ENCODE results near the gene WDR86.

WDR86 gene

DNA sequence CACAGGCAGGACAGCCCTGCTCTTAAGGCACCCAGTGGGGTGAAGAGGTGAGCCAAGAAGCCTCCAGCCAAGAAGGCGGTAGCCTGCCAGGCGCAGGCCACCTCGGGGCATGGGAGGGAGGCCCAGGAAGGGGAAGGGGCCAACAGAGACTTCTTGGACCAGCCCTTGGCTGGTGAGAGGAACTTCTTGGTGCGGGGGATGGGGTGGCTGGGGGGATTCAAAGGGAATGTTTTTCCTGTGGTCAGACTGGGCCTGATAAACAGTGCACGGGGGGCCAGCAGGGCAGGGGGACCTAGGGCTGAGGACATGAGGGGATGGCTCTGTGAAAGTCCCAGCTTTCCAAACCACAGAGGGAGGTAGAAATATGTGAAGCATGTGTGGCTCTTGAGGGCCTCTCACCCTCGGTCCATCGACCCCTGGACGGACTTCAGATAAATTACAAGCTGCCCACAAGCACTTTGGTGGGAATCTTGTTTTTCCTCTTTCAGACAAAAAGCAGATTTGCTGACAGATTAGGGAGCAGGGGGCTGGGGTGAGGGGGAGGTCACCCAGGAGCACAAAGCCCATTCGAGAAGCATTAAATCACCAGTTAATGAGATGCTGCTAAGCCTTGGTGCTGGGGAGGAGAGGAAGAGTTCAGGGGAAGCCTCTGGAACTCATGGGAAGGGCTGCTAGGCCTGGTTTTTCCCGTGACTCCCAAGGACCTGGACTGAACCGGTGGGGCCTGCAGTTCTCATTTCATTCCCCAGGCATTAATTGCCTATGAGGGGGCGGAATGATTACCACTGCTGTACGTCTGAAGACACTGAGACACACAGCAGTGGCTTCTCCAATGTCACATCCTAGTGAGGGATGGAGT, 18.8 kb upstream of the WDR86 start:
- no peak for DNase-seq (ENCODE audit: extremely low read depth in 1 of 2, low read depth in 1 of 2)

DNA sequence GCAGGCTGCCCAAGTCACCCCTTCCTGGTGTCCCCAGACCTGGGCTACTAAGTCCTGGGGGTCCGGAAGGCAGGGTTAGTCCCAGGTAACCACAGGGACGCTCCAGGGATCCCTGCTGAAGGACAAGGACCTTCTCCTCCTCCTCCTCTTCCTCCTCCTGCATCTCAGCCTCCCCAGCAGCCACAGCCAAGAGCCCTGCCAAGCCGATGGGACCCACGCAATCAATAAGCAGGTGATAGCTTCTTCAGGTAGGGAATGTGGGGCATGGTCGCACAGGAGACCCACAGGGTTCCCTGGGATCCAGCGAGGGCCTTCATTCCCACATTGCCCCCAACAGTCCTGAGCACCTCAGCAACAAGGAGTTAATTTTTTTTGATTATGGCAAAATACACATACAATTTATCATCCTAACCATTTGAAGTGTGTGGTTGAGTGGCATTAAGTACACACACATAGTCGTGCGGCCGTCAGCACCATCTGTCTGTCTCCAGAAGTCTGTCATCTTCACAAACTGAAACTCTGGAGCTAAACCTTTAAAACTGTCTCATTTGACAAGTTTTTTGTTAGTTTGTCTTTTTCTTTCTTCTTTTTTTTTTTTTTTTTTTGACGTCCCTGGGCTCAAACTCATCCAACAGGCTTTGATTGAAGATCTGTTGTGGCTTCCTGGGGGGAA, 18.0 kb upstream of the WDR86 start:
- no peak for DNase-seq (ENCODE audit: extremely low read depth in 1 of 2, low read depth in 1 of 2)

DNA sequence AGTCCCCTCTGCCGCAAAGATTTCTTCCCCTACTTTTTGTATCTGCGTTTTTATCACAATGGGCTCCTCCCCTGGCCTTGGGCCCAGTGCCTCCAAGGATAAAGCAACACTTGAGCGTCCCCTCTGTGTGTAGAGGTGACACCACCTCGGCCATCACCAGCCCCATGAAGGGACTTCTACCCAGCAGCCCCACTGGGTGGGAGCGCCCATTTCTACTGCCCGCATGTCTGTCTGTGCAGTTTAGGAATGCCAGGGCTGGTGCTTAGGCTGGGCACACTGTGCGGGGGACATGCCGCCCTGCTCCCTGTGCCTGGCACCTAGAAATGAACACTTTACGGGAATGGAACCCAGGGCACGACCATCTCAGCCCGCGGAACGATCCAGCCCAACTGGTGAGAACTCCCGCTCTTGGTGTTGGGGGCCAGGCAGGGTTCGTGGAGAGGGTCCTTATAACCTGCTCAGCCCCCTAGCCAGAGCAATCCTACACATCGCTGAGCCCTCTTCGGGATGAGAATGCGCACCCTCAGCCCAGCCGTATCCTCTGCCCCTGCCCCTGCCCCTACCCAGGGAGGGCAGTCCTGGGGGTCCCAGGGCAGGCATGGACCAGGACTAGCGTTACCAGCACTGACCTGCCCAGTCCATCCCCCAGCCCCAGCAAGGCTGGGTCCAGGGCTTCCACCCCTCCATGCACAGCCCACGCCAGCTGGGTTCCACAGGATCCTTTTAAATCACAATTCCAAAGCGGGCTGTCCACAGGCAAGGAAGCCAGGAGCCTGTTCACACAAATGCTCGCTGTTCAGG, 17.3 kb upstream of the WDR86 start:
- no peak for DNase-seq (ENCODE audit: extremely low read depth in 1 of 2, low read depth in 1 of 2)

DNA sequence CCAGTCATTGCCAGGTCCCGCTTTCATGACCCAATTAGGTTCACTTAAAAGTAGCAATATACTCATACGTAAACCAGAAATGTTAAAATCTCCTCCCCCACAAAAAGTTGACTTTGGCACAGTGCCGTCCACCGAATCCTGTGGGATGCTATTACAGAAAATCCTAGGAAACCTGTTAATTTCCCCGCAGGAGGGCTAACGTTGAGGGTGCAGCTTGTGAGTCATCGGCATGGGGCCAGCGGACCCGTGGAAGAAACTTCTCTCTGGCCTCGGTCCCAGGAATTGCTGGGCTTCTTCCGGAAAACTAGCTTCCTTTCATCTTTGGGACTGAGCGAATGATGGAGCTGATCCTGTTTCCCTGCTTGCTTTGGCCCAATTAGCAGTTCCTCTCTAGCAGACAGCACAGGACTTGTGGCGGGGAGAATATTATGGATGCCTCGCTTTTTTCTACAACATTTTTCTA, 16.6 kb upstream of the WDR86 start:
- DNase-seq (ENCODE audit: extremely low read depth in 1 of 2, low read depth in 1 of 2): no peak

DNA sequence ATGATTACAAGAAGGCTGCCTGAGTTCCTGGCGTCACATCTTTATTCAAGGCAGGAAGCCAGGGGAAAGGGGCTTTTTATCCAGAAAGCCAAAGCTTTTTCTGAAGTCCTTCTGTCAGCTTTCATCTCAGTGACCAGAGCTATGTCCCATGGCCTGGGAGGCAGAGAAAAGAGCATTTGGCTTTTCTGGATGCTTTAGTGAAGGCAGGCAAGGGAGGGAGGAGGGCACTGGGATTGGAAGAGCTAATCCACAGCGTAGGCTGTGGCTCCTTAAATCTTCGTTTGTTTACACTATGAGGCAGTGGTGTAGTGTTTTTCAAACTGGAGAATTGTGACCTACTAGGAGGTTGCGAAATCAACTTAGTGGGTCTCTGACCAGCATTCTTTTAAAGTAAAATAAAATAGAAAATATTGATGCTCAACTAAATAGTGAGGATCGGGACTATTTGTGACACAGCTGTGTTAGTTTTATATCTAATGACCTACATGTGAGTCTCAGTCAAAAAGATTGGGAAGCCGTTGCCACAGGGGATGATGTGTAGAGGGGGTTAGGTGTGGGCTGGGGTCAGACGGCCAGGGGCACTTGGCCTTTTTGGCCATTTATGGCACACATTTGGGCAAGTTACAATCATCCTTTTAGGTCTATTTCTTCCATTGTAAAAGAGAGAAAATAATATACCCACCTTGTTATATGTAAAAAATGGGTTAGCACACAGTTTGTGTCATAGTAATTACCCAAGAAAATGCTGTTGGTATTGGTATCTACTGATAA, 16.0 kb upstream of the WDR86 start:
- DNase-seq (ENCODE audit: extremely low read depth in 1 of 2, low read depth in 1 of 2): no peak

DNA sequence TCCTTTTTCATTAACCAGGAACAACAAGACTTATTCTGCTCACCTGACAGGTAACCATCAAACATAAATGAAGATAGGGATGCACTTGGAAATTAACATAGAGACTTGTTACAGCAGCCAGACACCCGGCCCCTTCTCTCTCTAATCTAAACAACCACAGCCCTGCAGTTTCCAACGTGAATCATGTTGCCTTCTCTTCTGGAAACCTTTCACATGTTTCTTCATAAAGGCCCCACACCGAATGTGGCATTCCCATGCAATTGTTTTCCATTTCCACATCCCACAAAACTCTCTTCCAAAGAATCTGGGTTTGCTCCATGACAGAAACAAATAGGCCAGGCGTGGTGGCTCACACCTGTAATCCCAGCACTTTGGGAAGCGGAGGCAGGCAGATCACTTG, 15.0 kb upstream of the WDR86 start:
- DNase-seq (ENCODE audit: extremely low read depth in 1 of 2, low read depth in 1 of 2): no peak

DNA sequence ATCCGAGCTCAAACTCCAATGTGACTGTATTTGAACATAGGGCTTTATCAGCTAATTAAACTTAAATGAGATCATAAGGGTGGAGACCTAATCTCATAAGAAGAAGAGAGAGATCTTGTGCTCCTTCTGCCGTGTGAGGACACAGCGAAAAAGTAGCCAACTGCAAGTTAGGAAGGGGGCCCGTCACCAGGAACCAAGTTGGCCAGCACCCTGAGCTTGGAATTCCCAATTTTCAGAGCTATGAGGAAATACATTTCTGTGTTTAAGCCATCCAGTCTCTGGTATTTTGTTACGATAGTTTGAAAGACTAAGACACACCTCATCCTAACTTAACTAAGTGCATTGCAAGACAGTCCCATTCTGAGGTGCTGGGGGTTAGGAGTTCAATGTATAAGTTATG, 14.1 kb upstream of the WDR86 start:
- no peak for DNase-seq (ENCODE audit: extremely low read depth in 1 of 2, low read depth in 1 of 2)

DNA sequence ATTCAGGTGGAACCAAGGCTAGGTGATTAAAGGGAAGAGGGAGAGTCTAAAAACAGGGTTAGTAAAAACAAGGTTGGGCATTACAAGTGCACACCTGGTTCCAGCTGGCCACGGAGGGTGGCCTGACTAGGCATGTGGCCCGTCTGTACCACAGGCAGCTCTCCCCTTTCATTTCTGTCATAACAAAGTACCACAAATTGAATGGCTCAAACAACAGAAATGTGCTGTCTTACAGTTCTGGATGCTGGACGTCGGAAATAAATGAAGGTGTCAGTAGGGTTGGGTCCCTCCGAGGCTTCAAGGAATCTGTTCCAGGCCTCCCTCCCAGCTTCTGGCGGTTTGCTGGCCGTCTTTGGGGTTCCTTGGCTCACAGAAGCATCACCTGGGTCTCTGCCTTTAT, 13.4 kb upstream of the WDR86 start:
- no peak for DNase-seq (ENCODE audit: extremely low read depth in 1 of 2, low read depth in 1 of 2)

DNA sequence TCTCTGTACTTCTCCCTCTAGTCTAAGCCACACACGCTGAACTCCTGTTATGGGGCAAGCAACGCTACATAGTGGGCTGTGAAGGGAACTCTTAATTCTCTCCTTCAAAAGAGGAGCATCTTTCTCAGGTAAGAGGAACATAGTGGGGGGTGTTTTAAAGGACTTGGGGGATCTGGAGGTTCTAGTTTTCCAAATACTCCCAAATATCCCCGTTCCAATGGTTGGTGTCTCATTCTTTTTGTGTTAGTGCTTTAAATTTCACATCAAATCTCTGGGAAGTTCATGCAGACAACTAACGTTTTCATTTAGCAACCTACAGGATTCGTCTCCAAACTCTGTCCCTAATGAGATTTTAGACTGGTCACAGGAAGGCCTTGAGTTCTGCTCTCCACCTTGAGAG, 12.4 kb upstream of the WDR86 start:
- DNase-seq (ENCODE audit: extremely low read depth in 1 of 2, low read depth in 1 of 2): no peak

DNA sequence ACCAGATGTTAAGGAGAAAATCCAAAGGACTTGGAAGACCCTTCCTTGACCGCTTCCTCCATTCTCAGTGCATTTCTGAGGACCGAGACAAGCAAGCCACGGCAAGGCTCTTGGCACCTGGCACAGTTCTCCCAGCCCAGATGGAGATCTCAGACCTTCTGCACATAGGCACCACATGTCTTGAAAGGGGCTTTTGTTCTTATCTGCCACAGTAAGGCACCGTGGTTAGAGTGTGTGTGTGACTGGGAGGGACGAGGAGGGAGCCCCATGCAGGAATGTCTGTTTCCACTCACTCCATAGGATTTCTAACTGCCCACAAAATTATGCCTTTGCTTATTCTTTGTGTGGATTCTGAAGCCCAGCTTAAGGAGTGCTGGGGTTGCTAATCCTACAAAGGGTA, 10.3 kb upstream of the WDR86 start:
- no peak for DNase-seq (ENCODE audit: extremely low read depth in 1 of 2, low read depth in 1 of 2)

DNA sequence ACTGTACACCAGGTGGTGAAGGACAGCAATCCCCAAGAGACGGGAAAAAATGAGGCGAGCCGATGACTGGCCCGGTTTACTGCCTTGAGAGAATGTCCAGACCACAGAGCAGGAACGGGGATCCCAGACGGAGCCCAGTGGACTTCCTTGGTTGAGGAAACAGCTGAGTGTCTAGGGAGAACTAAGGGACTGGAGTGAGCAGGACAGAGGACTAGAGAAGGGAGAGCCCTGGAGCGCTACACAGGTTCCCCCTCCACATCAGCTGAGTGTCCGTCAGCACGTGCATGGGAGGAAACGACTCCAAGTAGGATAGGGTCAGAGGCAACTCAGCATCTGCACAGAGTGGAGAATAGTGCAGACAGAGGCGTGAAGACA, 7.1 kb upstream of the WDR86 start:
- no peak for DNase-seq (ENCODE audit: extremely low read depth in 1 of 2, low read depth in 1 of 2)

DNA sequence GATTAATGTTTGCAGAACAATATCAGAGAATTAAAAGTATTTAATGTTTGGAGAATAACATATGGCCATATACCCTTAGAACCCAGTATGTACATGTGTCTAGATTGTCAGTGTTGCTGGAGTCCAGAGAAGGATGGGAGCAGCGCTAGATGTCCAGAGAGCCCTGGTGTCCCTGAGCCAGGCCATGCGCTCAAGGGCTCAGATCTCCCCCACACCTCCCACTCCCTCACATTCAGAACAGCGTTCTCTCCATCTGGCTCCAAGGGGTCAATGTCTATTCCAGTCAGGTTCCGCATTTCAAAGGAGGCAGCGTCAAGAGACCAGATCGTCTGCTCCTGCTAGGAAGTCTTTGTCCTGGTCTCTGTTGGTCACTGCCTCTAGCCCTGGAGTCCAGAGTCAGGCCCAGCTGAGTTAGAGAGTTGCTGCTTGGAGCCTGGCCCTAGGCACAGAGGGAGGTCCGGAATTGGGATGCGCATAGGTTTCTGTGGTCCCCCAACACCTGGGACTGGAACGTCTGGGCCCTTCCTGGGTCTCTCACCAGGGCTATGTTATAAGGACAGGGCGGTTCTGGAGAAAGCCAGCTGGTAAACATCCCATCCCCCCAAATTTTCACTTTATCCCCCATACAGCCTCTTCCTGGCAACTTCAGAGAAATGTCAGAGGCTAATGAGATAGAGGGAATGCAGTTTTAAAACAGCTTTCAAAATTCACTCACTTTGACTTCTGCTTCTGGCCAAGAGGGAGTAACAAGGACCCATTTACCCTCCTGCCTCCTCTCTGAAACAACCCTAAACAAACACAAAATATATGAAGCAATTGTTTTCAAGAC, 6.5 kb upstream of the WDR86 start:
- no peak for DNase-seq (ENCODE audit: extremely low read depth in 1 of 2, low read depth in 1 of 2)

DNA sequence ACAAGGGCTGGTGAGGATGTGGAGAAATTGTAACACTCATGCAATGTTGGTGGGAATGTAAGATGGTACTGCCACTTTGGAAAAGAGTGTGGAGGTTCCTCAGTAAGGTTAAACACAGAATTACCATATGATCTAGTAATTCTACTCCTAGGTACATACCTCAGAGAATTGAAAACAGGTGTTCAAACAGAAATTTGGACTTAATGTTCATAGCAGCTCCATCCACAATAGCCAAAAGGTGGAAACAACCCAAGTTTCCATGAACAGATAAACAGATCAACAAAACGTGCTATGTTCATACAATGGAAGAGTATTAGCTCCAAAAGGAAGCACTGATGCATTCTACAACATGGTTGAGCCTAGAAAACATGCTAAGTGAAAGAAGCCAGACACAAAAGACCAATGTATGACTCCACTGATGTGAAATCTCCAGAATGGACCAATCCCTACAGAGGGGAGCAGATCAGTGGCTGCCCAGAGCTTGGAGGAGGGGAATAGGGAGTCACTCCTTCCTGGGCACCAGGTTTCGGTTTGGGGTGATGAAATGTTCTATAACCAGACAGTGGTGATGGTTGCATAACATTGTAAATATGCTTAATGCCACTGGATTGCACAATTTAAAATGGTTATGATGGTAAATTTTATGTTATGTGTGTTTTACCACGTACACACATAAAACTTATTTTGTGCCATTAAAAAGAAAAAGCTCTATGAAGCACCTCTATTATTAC, 5.7 kb upstream of the WDR86 start:
- DNase-seq (ENCODE audit: extremely low read depth in 1 of 2, low read depth in 1 of 2): no peak

DNA sequence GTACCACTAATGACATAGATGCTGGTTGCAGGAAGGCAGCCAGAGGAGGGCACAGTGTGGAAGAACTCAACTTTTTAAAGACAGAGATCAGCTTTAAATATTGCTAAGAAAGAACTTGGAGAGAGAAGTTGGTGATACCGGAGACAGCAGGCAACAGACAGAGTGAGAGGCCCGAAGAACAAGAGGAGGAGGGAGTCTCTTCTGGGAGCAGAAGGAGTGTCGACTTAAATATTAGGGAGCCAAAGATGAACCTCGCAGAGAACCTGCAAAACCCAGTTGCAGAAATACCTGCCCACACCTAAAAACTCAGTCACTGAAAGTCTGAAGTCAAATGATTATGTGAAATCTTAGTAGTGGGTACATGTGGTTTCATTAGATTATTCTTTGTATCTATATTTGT, 3.4 kb upstream of the WDR86 start:
- DNase-seq (ENCODE audit: extremely low read depth in 1 of 2, low read depth in 1 of 2): no peak

DNA sequence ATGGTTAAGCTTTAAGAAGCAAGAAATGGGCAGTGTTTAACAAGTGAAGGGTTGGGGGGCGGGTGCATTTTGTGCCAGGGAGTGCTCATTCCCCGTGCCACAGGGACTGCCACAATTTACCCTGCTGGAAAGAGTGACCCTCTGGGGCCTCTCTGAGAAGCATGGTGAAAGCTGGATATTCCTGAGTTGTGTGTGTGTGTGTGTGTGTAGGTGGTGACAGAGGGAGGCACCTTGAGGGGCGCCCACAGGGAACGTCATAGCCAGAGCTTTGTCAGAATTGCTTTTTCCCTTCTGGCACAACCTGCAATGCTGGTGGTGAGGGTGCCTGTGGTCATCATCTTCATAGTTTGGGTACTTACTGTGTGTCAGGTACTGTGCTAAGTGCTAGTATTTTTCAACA, 2.5 kb upstream of the WDR86 start:
- DNase-seq (ENCODE audit: extremely low read depth in 1 of 2, low read depth in 1 of 2): no peak

DNA sequence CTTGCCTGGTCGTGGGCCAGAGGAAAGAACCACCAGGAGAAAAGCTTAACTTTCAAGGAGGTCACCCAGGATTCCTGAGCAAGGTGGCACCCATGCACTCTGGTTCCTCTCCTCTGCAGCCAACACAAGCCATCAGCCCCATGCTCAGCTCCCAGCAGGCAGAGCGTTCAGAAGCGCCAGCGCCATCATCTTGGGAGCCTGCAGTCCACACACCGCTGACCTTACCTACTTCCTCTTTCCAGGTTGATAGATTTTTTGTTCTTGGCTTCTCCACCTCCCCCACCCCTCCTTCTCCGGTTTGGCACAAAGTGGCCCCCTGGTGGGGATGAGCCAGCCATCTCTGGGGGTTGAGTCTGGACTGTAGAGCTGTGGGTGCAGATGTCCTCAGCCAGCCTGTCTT, 1.7 kb upstream of the WDR86 start:
- DNase-seq (ENCODE audit: extremely low read depth in 1 of 2, low read depth in 1 of 2): no peak

DNA sequence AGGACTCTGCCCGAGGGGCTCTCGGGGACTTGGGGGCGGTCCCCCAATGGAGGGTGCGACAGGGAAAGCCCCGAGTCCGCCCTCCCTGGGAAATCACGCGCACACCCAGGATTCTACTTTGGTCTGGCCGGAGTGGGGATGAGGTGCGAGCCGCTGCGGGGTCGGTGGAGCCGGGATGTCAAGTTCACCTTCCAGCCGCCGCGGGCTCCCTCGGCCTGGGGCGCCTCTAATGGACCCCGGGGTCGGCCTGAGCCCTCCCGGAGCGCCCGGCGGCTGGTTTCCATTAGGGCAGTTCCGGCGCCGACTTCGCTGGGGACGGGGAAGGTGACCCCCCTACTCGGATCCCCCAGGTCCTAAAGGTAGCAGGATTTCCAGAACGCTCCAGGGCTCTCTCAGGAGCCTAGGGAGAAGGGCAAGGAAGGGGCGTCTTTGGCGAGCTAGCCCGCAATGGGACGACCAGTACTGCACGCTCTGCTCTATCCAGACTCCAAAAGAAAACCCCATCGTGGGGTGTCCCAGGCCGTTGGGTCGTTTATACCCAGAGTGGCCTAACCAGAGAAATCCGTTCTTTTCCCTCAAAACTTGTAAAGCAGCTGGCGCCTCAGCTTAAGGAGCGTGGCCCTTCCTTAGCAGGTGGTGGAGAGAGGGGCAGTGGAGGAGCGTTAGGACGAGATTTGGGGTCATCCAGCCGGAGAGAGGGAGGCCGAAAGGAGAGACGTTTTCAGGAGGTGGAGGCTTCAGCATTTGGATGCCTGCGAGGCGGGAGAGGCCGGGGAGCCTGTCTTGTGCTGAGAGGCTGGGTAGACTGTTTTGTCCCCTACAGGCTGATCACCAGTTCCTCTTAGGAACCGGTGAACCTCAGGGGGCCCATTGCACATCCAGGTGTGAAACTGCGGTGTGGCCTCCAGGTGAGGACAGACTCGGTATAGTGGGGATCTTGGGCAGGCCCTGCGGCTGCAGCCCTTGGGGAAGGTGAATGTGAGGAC, 860 bp upstream of the WDR86 start:
- DNase-seq (ENCODE audit: extremely low read depth in 1 of 2, low read depth in 1 of 2): no peak

Data from activated CD8-positive, alpha-beta memory T cell treated with anti-CD3 and anti-CD28 coated beads for 1 hour (primary cell).